Choroid plexus epithelial cell (primary cell): ENCODE measurements around the gene LIPH.

Experiments used
- DNase-seq: peaks from one replicate; pipeline ENCODE4 v3.0.0-alpha.2; 2010; ENCODE audit warnings: low read depth
- H3K4me3 ChIP-seq: 2 replicates; pipeline ENCODE4 v1.5.1; 2011; ENCODE audit warnings: low read depth, mild to moderate bottlenecking, control low read depth, low read length, moderate library complexity
- TF ChIP-seq, protein P1 (sequence below): conservative IDR thresholded peaks from 2 replicates; pipeline ENCODE4 v1.5.1; 2011; ENCODE audit warnings: low read depth, mild to moderate bottlenecking, control low read depth, inconsistent platforms, low read length, moderate library complexity

Gene LIPH

DNA sequence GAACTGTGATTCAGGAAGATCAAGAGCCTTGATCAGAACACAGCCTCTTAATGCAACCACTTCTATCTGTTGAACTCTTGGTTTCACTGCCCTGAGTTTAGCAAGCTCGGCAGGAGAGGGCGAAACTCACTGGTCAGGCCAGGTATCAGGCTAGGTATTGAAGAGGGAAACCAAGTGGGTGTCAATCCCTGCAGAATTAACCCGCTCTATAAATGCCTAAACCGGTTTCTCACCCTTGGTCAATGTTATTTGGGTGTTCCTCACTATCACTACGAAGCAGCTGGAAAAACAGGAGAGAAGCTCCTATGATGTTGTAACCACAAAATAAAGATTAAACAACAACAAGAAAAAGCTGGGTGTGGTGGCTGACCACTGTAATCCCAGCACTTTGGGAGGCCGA lies 23.9 kb downstream of the LIPH start:
- TF ChIP-seq, protein P1, sequence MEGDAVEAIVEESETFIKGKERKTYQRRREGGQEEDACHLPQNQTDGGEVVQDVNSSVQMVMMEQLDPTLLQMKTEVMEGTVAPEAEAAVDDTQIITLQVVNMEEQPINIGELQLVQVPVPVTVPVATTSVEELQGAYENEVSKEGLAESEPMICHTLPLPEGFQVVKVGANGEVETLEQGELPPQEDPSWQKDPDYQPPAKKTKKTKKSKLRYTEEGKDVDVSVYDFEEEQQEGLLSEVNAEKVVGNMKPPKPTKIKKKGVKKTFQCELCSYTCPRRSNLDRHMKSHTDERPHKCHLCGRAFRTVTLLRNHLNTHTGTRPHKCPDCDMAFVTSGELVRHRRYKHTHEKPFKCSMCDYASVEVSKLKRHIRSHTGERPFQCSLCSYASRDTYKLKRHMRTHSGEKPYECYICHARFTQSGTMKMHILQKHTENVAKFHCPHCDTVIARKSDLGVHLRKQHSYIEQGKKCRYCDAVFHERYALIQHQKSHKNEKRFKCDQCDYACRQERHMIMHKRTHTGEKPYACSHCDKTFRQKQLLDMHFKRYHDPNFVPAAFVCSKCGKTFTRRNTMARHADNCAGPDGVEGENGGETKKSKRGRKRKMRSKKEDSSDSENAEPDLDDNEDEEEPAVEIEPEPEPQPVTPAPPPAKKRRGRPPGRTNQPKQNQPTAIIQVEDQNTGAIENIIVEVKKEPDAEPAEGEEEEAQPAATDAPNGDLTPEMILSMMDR: no peak
- DNase-seq: no peak
- H3K4me3 ChIP-seq: no peak overlapping the region

DNA sequence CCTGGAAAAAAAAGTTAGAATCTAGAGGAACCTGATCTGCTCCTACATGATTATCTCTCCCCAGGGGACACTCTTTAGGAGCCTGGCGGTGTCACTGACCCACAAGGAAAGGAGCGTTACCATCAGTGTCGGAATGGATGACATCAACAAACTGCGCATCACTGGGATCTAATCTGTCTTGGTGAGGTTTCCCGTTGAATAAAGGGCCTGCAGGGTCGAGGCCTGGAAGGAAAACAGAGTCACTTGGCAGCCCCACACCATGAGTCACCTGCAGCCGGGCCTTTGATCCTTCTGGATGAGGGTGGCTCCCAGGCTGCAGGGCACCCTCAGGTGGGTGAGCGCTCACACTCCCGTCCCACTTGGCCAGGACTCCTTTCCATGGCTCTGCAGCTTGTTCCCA lies 25.0 kb downstream of the LIPH start:
- no peak overlapping the region for H3K4me3 ChIP-seq
- no peak for DNase-seq
- TF ChIP-seq, protein P1: no peak

DNA sequence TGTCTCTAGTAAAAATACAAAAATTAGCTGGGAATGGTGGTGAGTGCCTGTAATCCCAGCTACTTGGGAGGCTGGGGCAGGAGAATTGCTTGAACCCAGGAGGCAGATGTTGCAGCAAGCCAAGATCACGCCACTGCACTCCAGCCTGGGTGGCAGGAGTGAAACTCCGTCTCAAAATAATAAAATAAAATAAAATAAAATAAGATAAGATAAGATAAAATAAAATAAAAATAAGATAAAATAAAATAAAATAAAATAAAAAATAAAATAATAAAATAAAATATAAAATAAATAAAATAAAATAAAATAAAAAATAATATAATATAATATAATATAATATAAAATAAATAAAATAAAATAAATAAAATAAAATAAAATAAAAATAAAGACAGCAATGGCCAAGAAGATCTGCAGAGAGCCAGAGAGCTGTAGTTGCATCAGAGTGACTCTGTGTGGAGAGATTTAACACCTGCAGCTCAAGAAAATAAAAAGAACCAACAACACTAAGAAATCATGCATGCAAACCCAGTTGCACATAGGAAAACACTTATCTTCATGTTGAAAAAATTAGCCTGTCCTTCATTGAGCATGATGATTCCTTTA lies 25.9 kb downstream of the LIPH start:
- TF ChIP-seq, protein P1: no peak
- DNase-seq: no peak

DNA sequence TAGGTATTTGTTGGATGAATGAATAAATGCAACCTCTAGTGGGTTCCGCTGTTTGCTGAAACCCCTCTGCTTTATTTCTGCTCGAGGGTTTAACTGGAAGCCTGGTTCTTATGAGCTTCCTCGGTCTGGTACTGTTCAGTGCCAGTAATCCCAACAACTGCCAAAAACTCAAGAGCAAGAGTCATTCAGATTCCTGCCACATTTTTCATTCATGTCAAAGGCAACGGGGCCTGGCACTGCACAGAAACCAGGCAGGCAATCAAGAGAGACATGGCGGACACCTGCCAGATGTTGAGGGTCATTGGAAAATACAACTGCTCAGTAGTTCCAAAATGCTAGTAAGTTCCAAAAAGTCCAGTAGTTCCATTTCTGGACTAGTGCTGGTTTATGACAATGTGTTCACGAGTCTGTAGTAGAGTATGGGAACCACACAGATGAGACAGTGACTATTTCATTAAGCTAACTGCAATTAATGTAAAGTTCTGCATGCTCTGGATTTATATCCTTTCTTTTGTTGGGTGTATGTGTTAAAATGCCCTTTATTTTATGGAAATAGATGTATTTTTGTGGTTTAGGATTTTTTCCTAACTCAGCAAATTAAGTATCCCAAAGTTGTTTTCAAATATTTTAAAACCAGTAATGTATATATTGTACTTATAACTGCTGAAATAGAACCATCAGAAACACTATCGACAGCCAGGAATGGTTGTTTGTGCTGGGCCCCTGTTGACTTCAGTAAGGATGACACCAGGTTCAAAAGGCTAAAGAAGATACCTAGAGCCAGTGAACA lies 30.8 kb downstream of the LIPH start:
- no peak for DNase-seq
- TF ChIP-seq, protein P1: no peak
- H3K4me3 ChIP-seq: no peak overlapping the region

More for the DNA sequence above, 25.9 kb downstream of the LIPH start:
- H3K4me3 ChIP-seq: no peak overlapping the region

DNA sequence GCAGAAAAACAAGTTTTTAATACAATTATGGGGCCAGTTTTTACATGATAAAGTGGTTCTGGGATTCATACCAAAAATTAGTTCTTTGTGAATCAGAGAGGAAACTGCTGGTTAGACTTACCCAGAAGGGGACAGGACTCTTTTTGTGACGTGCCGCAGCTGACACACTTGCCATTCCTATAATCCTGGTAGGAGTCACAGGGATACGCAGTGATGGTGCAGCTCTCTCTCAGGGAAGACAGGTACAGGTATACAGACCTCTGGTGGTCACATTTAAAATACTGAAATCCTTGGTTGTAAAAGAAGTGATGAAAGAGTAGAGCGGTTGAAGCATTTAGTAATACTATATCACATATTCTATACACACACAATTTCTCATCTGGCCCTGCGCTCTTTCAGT lies 33.4 kb downstream of the LIPH start:
- TF ChIP-seq, protein P1: no peak
- no peak overlapping the region for H3K4me3 ChIP-seq
- no peak for DNase-seq

DNA sequence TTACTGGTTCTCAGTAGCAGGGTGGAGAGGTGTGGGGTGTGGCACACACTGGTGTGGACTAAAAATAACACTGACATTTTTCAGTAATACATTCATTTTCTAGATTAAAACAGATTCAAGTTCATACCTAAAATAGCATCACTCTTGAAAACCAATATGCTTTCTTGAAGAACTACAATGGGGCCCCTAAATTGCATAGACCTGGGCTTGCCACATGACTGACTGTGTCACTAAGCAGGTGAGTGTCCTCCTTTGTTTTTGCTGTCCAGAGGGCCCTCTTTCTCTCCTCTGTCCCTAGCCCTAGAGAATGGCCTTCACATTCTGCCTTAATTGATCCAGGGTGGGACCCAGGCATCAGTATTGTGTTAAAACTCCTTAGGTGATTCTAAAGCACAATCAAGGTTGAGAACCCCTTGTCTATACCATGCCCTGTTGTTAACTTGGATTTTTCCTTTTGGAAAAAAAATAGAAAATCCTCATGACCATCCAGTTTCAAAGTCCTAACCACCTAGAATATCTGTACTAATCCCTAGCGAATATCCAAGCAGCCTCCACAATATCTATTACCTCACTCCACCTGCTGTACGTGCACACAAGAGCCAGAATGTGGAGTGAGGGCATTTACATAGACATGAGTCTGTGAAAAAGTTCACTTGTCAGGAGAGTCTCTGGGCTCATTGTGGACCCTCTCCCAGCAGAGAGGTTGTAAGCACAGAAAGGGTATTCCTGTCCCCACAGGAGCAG lies 34.8 kb downstream of the LIPH start:
- no peak for DNase-seq
- no peak overlapping the region for H3K4me3 ChIP-seq
- TF ChIP-seq, protein P1: no peak
